Measurements from ENCODE around the gene TBL1XR1.
"Not testable (repeated sequence)": the region's sequence is repeated elsewhere in the genome, so short reads cannot be mapped to it uniquely, and the experiment has no call there.

The TBL1XR1 gene

DNA sequence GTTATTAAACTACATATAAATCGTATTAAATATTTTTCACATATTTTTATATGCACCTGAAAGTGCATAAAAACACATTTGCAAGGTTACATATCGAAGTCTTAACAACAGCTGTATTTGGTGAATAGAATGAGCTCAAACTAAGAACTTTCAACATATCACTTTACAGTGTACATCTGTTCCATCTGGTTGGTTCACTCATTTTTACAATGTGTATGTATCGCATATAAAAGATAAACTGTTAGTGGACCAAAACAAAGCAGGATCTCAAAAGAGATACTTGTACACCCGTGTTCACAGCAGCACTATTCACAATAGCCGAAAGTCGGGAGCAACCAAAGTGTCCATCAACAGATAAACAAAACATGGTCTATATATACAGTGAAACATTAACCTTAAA lies 55.8 kb downstream of the TBL1XR1 start:
- no peak for DNase-seq (ENCODE audit: low spot score)

DNA sequence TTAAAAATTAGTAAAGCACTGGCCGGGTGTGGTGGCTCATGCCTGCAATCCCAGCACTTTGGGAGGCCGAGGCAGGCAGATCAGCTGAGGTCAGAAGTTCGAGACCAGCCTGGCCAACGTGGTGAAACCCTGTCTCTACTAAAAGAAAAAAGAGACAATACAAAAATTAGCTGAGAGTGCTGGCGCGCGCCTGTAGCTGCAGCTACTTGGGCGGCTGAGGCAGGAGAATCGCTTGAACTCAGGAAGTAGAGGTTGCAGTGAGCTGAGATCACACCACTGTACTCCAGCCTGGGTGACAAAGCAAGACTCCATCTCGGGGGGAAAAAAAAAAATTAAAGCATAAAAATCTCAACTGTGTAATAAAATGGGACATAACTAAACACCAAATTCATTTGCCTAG lies 58.1 kb downstream of the TBL1XR1 start:
- DNase-seq (ENCODE audit: low spot score): not testable (repeated sequence)

DNA sequence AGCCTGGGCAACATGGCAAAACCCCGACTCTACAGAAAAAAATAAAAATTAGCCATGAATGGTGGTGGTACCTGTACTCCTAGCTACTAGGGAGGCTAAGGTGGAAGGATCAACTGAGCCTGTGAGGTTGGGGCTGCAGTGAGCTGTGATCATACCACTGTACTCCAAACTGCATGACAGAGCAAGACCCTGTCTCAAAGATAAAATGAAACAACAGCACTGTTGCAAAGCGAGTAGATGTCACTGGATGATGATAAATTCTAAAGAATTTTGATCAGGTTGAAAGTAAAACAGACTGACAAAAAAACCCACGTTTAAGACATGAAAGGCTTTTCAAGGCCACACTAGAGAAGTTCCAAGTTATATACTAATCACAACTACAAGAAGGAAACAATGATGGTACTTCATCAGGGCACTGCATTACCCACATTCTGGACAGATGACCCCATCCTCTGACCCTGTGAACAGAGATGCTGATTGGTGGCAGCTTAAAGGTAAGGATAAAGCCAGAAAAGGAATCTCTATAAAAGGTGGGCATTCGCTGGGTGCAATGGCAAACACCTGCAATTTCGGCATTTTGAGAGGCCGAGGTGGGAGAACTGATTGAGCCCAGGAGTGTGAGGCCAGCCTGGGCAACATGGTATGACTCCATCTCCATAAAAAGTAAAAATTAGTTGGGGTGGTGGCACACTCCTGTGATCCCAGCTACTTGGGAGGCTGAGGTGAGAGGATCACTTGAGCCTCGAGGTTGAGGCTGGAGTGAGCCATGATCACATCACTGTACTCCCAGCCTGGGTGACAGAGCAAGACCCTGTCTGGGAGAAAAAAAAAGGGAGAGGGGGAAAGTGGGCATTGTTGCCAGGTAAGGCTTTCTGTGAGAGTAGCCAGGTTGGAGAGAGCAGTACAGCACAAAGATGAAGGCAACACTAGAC lies 59.2 kb downstream of the TBL1XR1 start:
- no peak for DNase-seq (ENCODE audit: low spot score)

DNA sequence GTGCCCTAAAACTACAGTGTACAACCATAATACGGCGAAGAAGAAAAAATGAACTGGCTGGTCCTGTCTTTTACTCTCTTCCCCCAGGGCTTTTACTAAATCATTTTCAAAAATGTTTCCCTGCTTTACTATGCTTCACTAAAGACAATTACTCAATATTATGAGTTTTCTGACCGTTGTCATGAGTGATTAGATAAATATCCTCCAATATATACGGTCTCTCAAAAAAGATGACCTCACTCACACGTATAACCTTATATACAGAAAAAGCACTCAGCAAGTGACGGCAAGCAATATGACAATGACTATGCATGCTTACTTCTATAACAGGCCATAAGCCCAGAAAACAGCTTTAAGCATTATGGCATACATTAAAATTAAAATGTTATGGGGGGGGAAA lies 60.5 kb downstream of the TBL1XR1 start:
- DNase-seq (ENCODE audit: low spot score): no peak

DNA sequence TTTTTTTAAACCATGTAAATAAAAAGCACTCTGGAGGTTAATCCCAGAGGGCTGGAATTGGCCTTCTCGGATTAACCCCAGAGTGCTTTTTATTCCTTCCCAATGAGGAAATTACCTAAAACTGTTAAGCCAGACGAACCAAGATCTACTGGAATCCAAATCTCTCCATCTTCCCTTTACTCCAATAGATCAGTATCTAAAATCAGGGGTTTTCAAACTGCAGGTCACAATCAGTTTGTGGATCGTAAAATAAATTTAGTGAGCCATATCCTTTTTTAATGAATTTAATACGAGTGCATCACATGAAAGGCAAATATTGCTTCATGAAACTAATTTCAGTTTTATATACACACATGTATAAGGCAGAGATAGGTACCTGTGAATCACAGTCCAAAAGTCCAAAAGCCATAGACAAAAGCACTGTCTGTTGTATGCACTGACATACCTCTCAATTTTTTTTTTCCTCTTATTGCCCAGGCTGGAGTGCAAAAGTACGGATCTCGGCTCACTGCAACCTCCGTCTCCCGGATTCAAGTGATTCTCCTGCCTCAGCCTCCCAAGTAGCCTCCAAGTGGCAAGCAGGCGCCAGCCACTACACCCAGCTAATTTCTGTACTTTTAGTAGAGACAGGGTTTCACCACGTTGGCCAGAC lies 61.3 kb downstream of the TBL1XR1 start:
- DNase-seq (ENCODE audit: low spot score): no peak

DNA sequence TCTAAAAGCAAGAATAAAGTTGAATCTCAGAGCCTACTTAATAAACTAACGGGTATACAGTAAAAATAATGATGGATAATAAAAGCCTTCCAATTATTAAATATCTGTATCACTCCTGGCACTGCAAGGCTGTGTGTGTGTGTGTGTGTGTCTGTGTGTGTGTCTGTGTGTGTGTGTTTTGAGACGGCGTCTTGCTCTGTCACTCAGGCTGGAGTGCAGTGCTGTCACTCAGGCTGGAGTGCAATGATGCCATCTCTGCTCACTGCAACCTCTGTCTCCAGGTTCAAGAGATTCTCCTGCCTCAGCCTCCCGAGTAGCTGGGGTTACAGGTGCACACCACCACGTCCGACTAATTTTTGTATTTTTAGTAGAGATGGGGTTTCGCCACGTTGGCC lies 62.5 kb downstream of the TBL1XR1 start:
- no peak for DNase-seq (ENCODE audit: low spot score)

DNA sequence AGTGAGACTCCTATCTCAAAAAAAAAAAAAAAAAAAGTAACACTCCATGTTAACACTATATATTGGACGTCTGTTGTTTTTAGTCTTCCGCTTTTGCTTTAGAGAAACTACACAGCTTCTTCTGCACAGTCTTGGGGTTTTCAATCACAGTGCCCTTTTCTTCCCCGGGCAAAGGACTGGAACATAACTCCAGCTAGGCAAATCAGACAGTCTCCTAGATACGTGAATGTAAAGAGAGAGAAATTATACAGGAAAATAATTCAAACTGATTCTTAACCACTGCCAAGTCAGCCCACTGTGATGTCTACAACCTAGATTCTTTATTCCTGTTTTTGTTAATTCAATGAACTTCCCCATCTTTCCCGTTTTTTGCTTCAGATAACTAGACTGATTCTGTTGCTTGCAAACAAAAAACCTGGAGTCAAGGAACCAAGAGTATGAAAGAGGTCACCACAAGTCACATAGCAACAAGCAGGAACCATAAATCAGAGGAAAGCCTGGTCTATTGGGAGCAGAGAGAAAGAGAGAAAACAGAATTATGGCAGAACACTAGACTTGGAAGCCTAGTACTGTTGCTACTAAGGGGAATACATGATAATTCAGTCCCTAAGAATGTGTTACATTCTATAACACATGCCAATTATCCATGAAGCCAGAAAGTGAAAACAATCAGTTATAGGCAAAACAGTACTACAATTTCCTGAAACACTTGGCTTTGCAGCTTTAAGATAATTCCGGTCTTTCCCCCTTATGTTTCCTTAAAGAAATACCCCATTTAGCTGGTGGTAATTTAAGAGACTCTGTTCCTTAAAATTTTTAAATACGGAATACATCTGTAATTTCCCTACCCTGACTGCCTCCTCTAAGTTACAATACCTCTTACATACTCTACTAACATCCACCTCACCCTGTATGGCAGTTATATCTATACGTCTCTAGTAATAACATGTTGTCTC lies 63.1 kb downstream of the TBL1XR1 start:
- no peak for DNase-seq (ENCODE audit: low spot score)

DNA sequence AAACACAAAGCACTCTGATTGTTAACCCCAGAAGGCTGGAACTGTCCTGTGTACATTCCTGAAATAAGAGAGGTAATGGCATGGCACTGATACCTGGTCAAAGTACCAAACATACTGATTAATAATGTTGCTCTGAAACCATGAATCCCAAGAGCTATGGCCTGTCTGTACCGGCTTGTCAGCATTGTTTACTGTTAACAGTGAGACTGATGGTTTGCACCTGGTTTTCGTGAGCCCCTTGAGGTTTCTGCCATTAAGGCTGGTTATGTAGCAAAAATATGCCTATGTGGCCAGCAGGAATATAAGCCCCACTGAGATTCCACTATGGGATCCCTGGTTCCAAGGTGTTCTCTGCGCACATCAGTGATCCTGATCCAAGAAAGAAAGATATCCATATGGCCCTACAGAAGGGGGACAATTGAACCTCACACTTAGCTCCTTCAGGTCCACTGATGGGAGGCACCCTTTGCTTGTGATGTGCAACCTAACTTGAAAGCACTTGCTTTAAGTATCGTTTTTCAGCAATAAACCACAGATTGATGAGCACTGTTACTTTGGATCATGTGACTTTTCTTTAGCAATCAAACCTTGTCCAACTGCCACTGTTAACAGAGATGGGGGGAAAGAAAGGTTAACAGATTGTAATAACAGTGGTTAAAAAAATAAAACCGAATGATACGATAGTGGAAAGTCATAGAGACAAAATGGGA lies 65.2 kb downstream of the TBL1XR1 start:
- DNase-seq (ENCODE audit: low spot score): no peak

DNA sequence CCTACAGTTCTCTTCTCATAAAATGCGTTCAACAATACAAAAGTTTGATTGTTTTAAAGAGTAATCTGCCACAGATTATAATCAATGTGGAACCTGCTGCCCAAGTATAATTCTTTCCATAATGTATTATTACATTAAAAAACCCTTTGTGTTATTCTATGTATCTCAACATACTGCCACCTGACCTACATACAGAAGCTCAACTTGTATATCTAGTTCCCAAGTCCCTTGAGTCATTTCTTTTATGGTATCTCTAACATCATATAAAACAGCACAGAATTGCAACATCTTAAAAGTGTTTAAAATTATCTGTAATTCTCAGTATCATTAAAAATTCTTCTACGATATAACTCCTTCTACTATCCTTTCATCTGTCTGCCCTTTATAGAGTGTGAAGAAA lies 70.3 kb downstream of the TBL1XR1 start:
- DNase-seq (ENCODE audit: low spot score): no peak

DNA sequence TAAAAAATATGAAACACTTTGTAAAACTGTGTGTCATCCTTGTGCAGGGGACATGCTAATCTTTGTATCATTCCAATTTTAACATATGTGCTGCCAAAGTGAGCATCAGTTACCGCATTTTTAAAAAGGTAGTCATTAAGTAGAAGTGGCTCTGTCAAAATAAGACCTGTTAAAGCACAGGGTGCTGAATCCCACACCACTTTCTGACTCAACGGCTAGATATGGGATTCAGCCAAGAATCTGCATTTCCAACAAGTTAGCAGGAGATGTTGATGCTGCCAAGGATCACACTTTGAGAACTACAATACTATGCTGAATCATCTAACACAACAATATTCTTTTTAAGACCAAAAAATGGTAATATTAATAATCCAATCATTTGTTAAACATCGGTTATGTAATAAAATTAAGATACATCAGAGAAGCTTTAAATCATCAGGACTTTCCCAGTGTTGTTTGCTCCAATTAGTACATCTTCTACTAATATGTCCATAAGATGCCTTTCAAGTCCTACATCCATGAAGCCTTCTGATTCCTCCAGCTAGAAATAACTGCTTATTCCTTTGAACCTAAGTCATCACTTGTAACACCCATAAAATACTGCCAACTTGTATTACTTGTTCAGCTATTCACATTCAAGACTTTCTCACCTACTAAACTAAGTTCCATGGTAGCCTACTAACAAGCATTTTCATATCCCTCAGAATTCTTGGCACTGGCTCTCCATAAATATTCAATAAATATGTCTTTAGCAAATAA lies 71.1 kb downstream of the TBL1XR1 start:
- DNase-seq (ENCODE audit: low spot score): no peak

DNA sequence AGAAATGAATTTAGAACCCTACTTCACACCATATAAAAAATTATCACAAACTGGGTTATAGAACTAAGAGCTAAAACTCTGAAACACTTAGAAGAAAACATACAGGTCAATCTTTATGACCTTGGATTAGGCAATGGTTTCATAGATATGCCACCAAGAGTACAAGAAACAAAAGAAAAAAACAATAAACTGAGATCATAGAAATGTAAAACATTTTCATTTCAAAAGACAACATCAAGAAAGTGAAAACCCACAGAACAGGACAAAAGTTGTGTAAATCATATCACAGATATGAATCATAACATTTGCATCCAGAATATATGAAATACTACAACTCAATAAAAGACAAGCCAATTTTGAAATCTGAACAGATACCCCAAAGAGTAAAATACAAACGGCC lies 72.4 kb downstream of the TBL1XR1 start:
- no peak for DNase-seq (ENCODE audit: low spot score)

DNA sequence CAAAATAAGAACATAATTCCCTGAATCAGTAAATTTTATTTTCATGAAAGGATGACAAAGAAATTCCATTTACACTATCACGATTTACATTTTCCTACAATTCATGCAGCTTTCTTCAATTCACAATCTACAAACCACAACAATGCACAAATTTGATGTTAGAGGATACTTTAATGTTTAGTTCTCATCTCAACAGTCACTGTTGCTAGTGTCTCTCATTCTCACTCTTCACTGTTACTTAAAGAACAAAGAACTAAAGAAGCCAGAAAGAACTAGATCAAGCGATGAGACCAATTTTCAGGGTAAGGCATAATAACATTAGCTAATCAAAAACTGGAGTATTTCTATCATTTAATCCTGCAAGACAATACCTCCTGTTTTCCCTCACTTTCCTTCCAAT lies 73.5 kb downstream of the TBL1XR1 start:
- DNase-seq (ENCODE audit: low spot score): no peak

DNA sequence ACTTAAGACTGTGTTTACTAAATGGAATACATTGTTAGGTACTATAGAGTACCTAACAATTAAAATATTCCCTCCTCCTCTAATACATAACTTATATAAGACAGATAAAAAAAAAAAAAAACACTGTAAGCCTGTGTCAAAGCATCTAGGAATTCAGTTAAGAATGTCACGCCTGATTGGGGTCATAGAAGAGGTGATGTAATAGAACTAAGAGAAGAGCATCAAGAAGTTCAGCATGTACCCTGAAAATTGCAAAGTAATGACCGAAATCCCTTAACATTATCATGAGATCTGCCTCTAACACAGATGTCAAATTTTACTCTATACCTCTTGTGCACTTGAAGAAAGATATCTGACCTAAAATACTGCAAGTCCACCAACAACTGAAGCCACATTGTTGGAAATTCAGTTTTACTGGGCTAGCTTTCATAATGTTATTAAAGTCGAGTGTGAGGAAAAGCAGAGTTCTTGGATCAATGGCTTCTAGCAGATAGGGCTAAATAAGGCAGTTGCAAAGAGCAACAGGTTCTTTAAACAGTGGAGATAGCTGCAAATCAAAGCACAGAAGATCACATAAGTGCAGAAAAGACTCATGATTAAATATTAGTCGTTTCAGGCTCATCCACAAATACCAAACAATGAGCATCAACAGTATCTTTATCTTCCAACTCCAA lies 75.0 kb downstream of the TBL1XR1 start:
- DNase-seq (ENCODE audit: low spot score): no peak

DNA sequence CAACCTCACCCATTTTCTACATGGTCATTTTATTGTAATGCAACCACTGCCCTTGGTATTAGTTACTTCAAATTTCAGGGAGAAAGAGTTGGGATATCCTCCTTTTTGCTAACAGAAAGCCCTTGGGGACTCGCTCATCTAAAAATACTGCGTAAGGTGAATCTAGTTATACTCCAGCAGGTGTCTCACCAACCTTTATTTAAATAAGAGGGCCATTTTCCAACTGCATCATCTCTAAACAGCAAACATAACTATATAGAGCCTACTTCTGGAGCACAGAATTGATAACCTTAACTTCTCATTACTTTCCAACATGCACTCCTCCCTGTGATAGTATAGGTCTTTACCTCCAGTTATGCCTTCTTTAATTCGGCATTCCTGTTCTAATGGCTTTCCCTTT lies 77.5 kb downstream of the TBL1XR1 start:
- DNase-seq (ENCODE audit: low spot score): no peak

DNA sequence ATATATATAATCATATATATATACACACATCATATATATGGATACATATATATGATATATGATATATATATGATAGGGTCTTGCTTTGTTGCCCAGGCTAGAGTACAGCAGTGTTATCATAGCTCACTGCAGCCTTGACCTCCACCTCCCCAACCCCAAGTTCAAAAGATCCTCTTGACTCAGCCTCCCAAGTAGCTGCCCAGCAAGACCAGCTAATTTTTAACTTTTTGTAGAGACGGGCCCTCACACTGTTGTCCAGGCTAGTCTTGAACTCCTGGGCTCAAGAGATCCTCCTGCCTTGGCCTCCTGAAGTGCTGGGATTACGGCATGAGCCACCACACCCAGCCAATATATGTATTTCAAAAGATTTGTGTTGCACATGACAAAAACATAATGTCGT lies 83.0 kb downstream of the TBL1XR1 start:
- no peak for DNase-seq (ENCODE audit: low spot score)

DNA sequence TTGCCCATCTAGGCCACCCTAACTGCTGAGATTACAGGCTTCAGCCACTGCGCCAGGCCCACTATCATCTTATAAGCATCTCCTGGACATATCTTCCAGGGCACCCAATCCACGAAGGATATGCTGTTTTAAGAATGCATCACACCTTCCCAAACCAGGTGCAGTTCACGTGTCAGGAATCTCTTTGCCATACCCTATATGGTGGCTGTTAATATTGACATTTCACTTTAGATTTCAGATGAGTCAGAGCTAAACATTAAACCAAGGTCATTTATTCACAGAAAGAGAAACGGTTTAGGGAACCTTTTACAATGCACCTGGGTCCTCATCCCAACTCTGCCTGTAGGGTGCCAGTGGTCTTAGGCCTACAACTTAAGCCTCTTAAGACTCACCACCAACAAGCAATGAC lies 85.7 kb downstream of the TBL1XR1 start:
- DNase-seq (ENCODE audit: low spot score): no peak

DNA sequence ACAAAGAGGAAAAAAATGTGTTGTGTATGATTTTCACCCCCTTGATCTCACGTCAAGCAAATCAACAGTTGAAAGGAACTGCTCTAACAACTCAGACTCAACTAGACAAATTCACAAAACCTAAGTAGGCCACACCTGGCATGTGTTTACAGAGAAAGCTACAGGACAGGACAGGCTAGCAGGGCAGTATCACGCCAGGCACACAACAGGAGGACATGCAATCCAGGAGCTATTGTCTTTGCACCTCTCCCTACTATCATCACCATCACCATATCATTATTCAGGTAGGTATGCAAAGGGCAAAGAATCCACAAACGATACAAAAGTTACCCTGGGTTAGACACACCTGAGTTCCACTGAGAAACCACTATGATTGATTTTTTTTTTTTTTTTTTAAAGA lies 86.4 kb downstream of the TBL1XR1 start:
- no peak for DNase-seq (ENCODE audit: low spot score)

DNA sequence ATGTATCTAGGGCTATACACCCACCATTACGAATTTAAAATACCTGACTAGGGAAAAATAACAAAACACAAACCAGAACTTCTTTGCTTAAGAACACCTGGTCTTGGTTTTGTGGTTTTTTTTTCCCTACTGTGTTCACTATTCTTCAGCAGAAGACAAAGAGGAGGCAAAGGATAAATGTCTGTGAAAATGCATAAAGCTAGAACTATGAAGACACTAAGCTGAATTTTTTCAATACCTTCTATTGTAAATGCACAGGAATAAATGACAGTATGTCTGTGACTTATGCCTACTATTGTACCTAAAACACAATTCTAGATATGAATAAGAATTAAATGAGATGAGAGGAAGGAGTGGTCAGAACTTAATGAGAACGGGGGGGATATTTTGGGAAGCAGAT lies 86.9 kb downstream of the TBL1XR1 start:
- no peak for DNase-seq (ENCODE audit: low spot score)

DNA sequence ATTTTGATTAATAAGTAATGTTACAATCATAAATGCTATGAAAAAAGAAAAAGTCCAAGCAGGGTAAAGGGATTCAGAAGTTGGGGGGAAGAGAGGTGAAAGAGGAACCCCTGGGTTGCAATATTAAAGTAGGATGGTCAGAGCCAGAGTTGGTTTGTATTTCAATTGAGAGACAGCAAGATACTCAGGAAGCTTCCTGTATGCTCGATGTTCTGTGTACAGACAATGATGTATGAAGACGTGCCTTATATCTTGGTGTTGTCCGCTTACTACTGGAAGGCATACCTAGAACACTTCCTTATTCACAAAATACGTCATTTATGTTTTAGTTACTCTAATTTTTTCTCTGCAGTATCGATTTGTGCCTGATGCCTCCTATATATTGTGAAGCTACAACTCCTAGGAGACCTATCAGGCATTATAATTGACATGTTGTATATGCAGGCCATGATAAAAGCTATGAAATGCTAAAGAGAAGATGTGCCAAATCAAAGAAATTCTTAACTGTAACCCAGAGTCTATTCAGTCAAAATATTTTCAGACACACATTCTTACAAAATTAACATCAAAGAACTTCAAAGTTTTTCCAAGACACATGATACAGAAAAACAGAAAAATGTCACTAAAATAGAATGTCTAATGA lies 87.5 kb downstream of the TBL1XR1 start:
- DNase-seq (ENCODE audit: low spot score): no peak

DNA sequence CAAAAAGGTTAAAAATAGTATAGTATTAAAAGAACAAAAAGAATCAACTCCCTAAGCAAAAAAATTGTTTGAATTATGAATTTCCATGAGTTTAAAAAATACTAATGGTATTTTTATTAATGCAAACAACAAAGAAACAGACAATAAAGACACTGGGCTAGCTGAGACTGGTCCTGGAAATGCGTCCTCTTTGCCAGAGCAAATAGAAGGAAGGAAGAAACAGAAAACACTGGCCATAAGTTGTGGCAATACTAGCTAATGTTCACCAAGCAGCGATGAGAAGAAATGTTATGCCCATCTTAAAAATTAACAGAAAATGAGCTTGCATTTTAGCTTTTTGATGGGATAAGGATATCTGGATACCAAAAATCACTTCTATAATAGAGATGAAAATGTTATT lies 88.6 kb downstream of the TBL1XR1 start:
- DNase-seq (ENCODE audit: low spot score): no peak

Data from Ammon's horn (tissue), 1 donor.